ENCODE results near the gene PTPRM.

DNA sequence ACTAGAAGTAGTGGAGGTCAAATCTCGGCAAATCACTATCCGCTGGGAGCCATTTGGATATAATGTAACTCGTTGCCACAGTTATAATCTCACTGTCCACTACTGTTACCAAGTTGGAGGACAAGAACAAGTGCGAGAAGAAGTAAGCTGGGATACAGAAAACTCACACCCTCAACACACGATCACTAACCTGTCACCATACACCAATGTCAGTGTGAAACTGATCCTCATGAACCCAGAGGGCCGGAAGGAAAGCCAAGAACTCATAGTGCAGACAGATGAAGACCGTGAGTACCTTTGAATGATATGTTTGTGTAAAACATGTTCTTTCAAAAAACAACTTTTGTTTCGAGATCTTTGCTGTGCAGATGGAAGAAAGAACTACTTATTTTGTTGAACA is 502.6 kb downstream of the PTPRM start:
- TF ChIP-seq, protein P1, sequence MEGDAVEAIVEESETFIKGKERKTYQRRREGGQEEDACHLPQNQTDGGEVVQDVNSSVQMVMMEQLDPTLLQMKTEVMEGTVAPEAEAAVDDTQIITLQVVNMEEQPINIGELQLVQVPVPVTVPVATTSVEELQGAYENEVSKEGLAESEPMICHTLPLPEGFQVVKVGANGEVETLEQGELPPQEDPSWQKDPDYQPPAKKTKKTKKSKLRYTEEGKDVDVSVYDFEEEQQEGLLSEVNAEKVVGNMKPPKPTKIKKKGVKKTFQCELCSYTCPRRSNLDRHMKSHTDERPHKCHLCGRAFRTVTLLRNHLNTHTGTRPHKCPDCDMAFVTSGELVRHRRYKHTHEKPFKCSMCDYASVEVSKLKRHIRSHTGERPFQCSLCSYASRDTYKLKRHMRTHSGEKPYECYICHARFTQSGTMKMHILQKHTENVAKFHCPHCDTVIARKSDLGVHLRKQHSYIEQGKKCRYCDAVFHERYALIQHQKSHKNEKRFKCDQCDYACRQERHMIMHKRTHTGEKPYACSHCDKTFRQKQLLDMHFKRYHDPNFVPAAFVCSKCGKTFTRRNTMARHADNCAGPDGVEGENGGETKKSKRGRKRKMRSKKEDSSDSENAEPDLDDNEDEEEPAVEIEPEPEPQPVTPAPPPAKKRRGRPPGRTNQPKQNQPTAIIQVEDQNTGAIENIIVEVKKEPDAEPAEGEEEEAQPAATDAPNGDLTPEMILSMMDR (IDR thresholded peaks at IDR 0.05): no peak
- no peak for TF ChIP-seq EZH2 (IDR thresholded peaks at IDR 0.05)

Measured in neural progenitor cell (in vitro differentiated cells).